GM21619 (cell line): ENCODE results near the gene PRKG1.
"Not testable (repeated sequence)": the region's sequence is repeated elsewhere in the genome, so short reads cannot be mapped to it uniquely, and the experiment has no call there.

Experiments
- ATAC-seq: cut with Tn5 transposase; IDR thresholded peaks from one replicate; pipeline ENCODE4 v1.9.1; 2021; ENCODE audit not compliant: unreplicated experiment

The PRKG1 gene

GRCh38 chr10:51267980-51268570, 193.8 kb downstream of the PRKG1 start:
- not testable (repeated sequence) for ATAC-seq

- ATAC-seq = no peak
These were observed 195.5 kb downstream of the PRKG1 start for GRCh38 chr10:51269821-51270220.

- ATAC-seq = no peak
These were observed 196.7 kb downstream of the PRKG1 start for GRCh38 chr10:51270936-51271530.

GRCh38 chr10:51272099-51272498, 197.8 kb downstream of the PRKG1 start:
- not testable (repeated sequence) for ATAC-seq

- no peak for ATAC-seq
These were observed 198.3 kb downstream of the PRKG1 start for GRCh38 chr10:51272555-51272954.

- no peak for ATAC-seq
These were observed 199.3 kb downstream of the PRKG1 start for GRCh38 chr10:51273574-51273973.

- ATAC-seq = not testable (repeated sequence)
These were observed 201.8 kb downstream of the PRKG1 start for GRCh38 chr10:51276097-51276496.

GRCh38 chr10:51281387-51281786, 207.1 kb downstream of the PRKG1 start:
- ATAC-seq = not testable (repeated sequence)

GRCh38 chr10:51285601-51286000, 211.3 kb downstream of the PRKG1 start:
- ATAC-seq = no peak

GRCh38 chr10:51288511-51288910, 214.2 kb downstream of the PRKG1 start:
- no peak for ATAC-seq

- ATAC-seq = no peak
These were observed 215.2 kb downstream of the PRKG1 start for GRCh38 chr10:51289519-51289918.

GRCh38 chr10:51291961-51292360, 217.7 kb downstream of the PRKG1 start:
- no peak for ATAC-seq

GRCh38 chr10:51297438-51297837, 223.2 kb downstream of the PRKG1 start:
- no peak for ATAC-seq

- ATAC-seq = no peak
These were observed 226.5 kb downstream of the PRKG1 start for GRCh38 chr10:51300617-51301304.

- ATAC-seq = no peak
These were observed 227.4 kb downstream of the PRKG1 start for GRCh38 chr10:51301644-51302043.

GRCh38 chr10:51302316-51302715, 228.0 kb downstream of the PRKG1 start:
- no peak for ATAC-seq

GRCh38 chr10:51308116-51308515, 233.8 kb downstream of the PRKG1 start:
- no peak for ATAC-seq

- ATAC-seq = no peak
These were observed 236.9 kb downstream of the PRKG1 start for GRCh38 chr10:51311228-51311627.

GRCh38 chr10:51312817-51313216, 238.5 kb downstream of the PRKG1 start:
- no peak for ATAC-seq

- ATAC-seq = no peak
These were observed 239.0 kb downstream of the PRKG1 start for GRCh38 chr10:51313251-51313650.

- ATAC-seq = no peak
These were observed 239.6 kb downstream of the PRKG1 start for GRCh38 chr10:51313773-51314478.

- no peak for ATAC-seq
These were observed 240.2 kb downstream of the PRKG1 start for GRCh38 chr10:51314481-51314880.
